IMR-90 (cell line): ENCODE data around the gene ALOX5AP. TPM values are rescaled to one million over a fixed set of nuclear protein-coding genes. Genes with fewer than 3 reads are reported as not detected.
A peak's percentile ranks its signal among the peaks of the same experiment; 100 is the strongest.

ENCODE experiments used
- ATAC-seq: fragments of 200-7000 bp; cut with Tn5 transposase; 2 replicates; pipeline ENCODE4 v1.9.1; 2020; ENCODE audit warnings: low read depth, mild to moderate bottlenecking, moderate library complexity
- BruUV-seq: library from RNA; stranded (reverse); fragments of 400-500 nt; replicated peaks from 2 replicates; lab custom pipeline; 2021; lab: Mats Ljungman, UMichigan
- CTCF ChIA-PET: fragments of 300-600 bp; formaldehyde crosslinking; extraction: SDS; loops from one replicate; lab custom pipeline; 2021; ENCODE audit warnings: antibody characterized with exemption; lab: Yijun Ruan, JAX
- POLR2A ChIA-PET: fragments of 300-600 bp; sonication (Branson Sonifier 250); formaldehyde crosslinking; loops from one replicate; lab custom pipeline; 2022; ENCODE audit warnings: antibody characterized with exemption; ENCODE audit not compliant: unreplicated experiment; lab: Charles Lee
- DNase-seq: peaks from one replicate; pipeline ENCODE4 v3.0.0; 2013
- H2AFZ ChIP-seq: replicated peaks from 2 replicates; pipeline ENCODE3; 2013; ENCODE audit warnings: low read length, mild to moderate bottlenecking; ENCODE audit not compliant: poor library complexity
- H2AK5ac ChIP-seq: 2 replicates; pipeline ENCODE4 v1.6.1; 2013; ENCODE audit warnings: low read depth, low read length, inconsistent platforms
- H2AK9ac ChIP-seq: replicated peaks from 2 replicates; pipeline ENCODE3; 2013; ENCODE audit warnings: mild to moderate bottlenecking, low read depth, low read length, moderate library complexity; ENCODE audit not compliant: poor library complexity
- H2BK120ac ChIP-seq: 2 replicates; pipeline ENCODE4 v1.6.1; 2013; ENCODE audit warnings: low read depth, low read length, inconsistent platforms
- H2BK15ac ChIP-seq: 3 replicates; pipeline ENCODE4 v1.6.1; 2013; ENCODE audit warnings: low read depth, low read length, inconsistent platforms
- H2BK20ac ChIP-seq: 2 replicates; pipeline ENCODE4 v1.6.1; 2013; ENCODE audit warnings: low read depth, mild to moderate bottlenecking, inconsistent platforms, low read length, moderate library complexity
- H2BK5ac ChIP-seq: 2 replicates; pipeline ENCODE4 v1.6.1; 2013; ENCODE audit warnings: mild to moderate bottlenecking, low read depth, low read length, inconsistent platforms; ENCODE audit not compliant: poor library complexity, severe bottlenecking
- H3K14ac ChIP-seq: replicated peaks from 2 replicates; pipeline ENCODE4 v1.6.1; 2013; ENCODE audit warnings: low read depth, low read length, inconsistent platforms
- H3K18ac ChIP-seq: 2 replicates; pipeline ENCODE4 v1.6.1; 2013; ENCODE audit warnings: low read depth, low read length, control low read depth
- H3K23ac ChIP-seq: 2 replicates; pipeline ENCODE4 v1.6.1; 2013; ENCODE audit warnings: low read depth, low read length, inconsistent platforms
- H3K27ac ChIP-seq: 2 replicates; pipeline ENCODE4 v1.5.1; 2013; ENCODE audit warnings: mild to moderate bottlenecking, control low read depth, low read length; ENCODE audit not compliant: insufficient read depth
- H3K27me3 ChIP-seq: 2 replicates; pipeline ENCODE4 v1.6.1; 2013; ENCODE audit warnings: low read length; ENCODE audit not compliant: control insufficient read depth, insufficient read depth
- H3K36me3 ChIP-seq: 2 replicates; pipeline ENCODE4 v1.6.1; 2013; ENCODE audit warnings: low read length, mixed read lengths; ENCODE audit not compliant: control insufficient read depth, insufficient read depth
- H3K4ac ChIP-seq: 2 replicates; pipeline ENCODE4 v1.6.1; 2013; ENCODE audit warnings: low read depth, low read length, inconsistent platforms
- H3K4me1 ChIP-seq: 2 replicates; pipeline ENCODE4 v1.6.1; 2013; ENCODE audit warnings: low read length, mixed read lengths; ENCODE audit not compliant: control insufficient read depth, insufficient read depth
- H3K4me2 ChIP-seq: 2 replicates; pipeline ENCODE4 v1.6.1; 2013; ENCODE audit warnings: low read depth, mild to moderate bottlenecking, control low read depth, low read length, moderate library complexity
- H3K4me3 ChIP-seq: 2 replicates; pipeline ENCODE4 v1.5.1; 2013; ENCODE audit warnings: low read depth, mild to moderate bottlenecking, control low read depth, low read length, moderate library complexity; ENCODE audit not compliant: insufficient read depth
- H3K56ac ChIP-seq: 2 replicates; pipeline ENCODE4 v1.6.1; 2013; ENCODE audit warnings: low read length, inconsistent platforms; ENCODE audit not compliant: insufficient read depth; ENCODE audit errors: extremely low read depth
- H3K79me1 ChIP-seq, 2 experiments: 2 replicates each; pipeline ENCODE4 v1.6.1; 2013; ENCODE audit warnings: low read length in 2 of 2, inconsistent platforms in 1 of 2, low read depth in 1 of 2
- H3K9ac ChIP-seq: 2 replicates; pipeline ENCODE4 v1.6.1; 2013; ENCODE audit warnings: low read depth, low read length, control low read depth
- H3K9me1 ChIP-seq: 2 replicates; pipeline ENCODE4 v1.6.1; 2013; ENCODE audit warnings: low read length, inconsistent platforms; ENCODE audit not compliant: insufficient read depth
- H3K9me3 ChIP-seq: 2 replicates; pipeline ENCODE4 v1.6.1; 2013; ENCODE audit warnings: low read length; ENCODE audit not compliant: control insufficient read depth, insufficient read depth
- H4K20me1 ChIP-seq: 2 replicates; pipeline ENCODE4 v1.6.1; 2013; ENCODE audit warnings: low read length, inconsistent platforms; ENCODE audit not compliant: insufficient read depth
- H4K5ac ChIP-seq: 2 replicates; pipeline ENCODE4 v1.6.1; 2013; ENCODE audit warnings: mild to moderate bottlenecking, low read depth, low read length, control low read depth
- H4K8ac ChIP-seq, 2 experiments: 2 replicates each; pipeline ENCODE4 v1.6.1; 2013; ENCODE audit warnings: low read depth in 2 of 2, low read length in 2 of 2, control low read depth in 1 of 2, inconsistent platforms in 1 of 2
- H4K91ac ChIP-seq: 2 replicates; pipeline ENCODE4 v1.6.1; 2013; ENCODE audit warnings: low read depth, low read length, inconsistent platforms; ENCODE audit not compliant: insufficient read depth
- BHLHE40 ChIP-seq: fragments of 150-350 bp; IDR thresholded peaks from 2 replicates; pipeline ENCODE4 v1.6.1; 2016; ENCODE audit warnings: mild to moderate bottlenecking, low read depth, low read length
- CEBPB ChIP-seq: IDR thresholded peaks from 2 replicates; pipeline ENCODE4 v1.6.1; 2012; ENCODE audit warnings: low read depth, low read length, improper control_type of control experiment
- CHD1 ChIP-seq: IDR thresholded peaks from 2 replicates; pipeline ENCODE4 v1.6.1; 2012; ENCODE audit warnings: low read depth, low read length, improper control_type of control experiment
- FOS ChIP-seq: fragments of 150-350 bp; IDR thresholded peaks from 2 replicates; pipeline ENCODE4 v1.6.1; 2016; ENCODE audit warnings: low read depth, low read length
- MAFK ChIP-seq: IDR thresholded peaks from 2 replicates; pipeline ENCODE4 v1.6.1; 2012; ENCODE audit warnings: low read depth, low read length, improper control_type of control experiment
- MAZ ChIP-seq: IDR thresholded peaks from 2 replicates; pipeline ENCODE4 v1.6.1; 2012; ENCODE audit warnings: low read depth, mild to moderate bottlenecking, low read length, improper control_type of control experiment, moderate library complexity, borderline replicate concordance
- NFE2L2 ChIP-seq: fragments of 150-350 bp; IDR thresholded peaks from 2 replicates; pipeline ENCODE4 v1.6.1; 2016; ENCODE audit warnings: low read depth, mild to moderate bottlenecking, low read length
- POLR2A ChIP-seq: IDR thresholded peaks from 2 replicates; pipeline ENCODE4 v1.6.1; 2012; ENCODE audit warnings: mild to moderate bottlenecking, low read depth, low read length
- RAD21 ChIP-seq: IDR thresholded peaks from 2 replicates; pipeline ENCODE4 v1.6.1; 2012; ENCODE audit warnings: low read length, improper control_type of control experiment
- RCOR1 ChIP-seq: IDR thresholded peaks from 2 replicates; pipeline ENCODE4 v1.6.1; 2012; ENCODE audit warnings: mild to moderate bottlenecking, low read length, improper control_type of control experiment; ENCODE audit not compliant: insufficient replicate concordance
- RFX5 ChIP-seq: IDR thresholded peaks from 2 replicates; pipeline ENCODE4 v1.8.0; 2012; ENCODE audit warnings: low read depth, mild to moderate bottlenecking, low read length, moderate library complexity
- SMC3 ChIP-seq: fragments of 150-350 bp; IDR thresholded peaks from 2 replicates; pipeline ENCODE4 v1.6.1; 2016; ENCODE audit warnings: low read depth, mild to moderate bottlenecking, antibody characterized with exemption, low read length, moderate library complexity
- WGBS, 2 experiments: methylation state at CpG; one replicate each; pipeline versions ENCODE4 v1.1.5 to v1.1.7; 2013; ENCODE audit warnings: missing lambda C conversion rate in 2 of 2; ENCODE audit not compliant: insufficient read length in 1 of 2; ENCODE audit errors: extremely low coverage in 2 of 2; 5-methylcytosine and 5-hydroxymethylcytosine counted together
- dilution Hi-C: fragments of 300-500 bp; cut with HindIII; formaldehyde crosslinking; loops from one replicate; pipeline ENCODE4 v1.14.3; 2018; ENCODE audit warnings: low sequenced_read_pairs; ENCODE audit not compliant: unreplicated experiment
- in situ Hi-C: fragments of 300-500 bp; cut with MboI; formaldehyde crosslinking; loops from 3 replicates; pipeline ENCODE4 v1.14.3; 2019; ENCODE audit warnings: low sequenced_read_pairs, inconsistent platforms, mixed read lengths
- intact Hi-C: fragments of 100-400 bp; cut with micrococcal nuclease; formaldehyde crosslinking; loops from 2 replicates; pipeline ENCODE4 v1.10.0; 2022
- polyA plus RNA-seq, 3 experiments: library from polyadenylated mRNA; depleted of rRNA; stranded (reverse); fragments of >200 nt; gene quantifications; 2 replicates each; pipeline ENCODE4 v1.2.3, GENCODE V29; 2012; ENCODE audit warnings: low replicate concordance in 1 of 3
- total RNA-seq: library from RNA; depleted of rRNA; stranded (reverse); fragments of >200 nt; gene quantifications from 2 replicates; pipeline ENCODE4 v1.2.3, GENCODE V29; 2012
- TF ChIP-seq, protein P1 (sequence below): fragments of 150-350 bp; IDR thresholded peaks from 2 replicates; pipeline ENCODE4 v1.6.1; 2016; ENCODE audit warnings: low read depth, mild to moderate bottlenecking, low read length, moderate library complexity, borderline replicate concordance
- TF ChIP-seq, protein P2 (sequence below): conservative IDR thresholded peaks from 2 replicates; pipeline ENCODE4 v1.5.1; 2012; ENCODE audit warnings: mild to moderate bottlenecking, low read depth, low read length, improper control_type of control experiment

Gene ALOX5AP
- total and polyA plus RNA-seq, 2 of the 4 experiments (the other 2 are of a cell fraction), result 0.62 TPM; not detected in 1

DNA sequence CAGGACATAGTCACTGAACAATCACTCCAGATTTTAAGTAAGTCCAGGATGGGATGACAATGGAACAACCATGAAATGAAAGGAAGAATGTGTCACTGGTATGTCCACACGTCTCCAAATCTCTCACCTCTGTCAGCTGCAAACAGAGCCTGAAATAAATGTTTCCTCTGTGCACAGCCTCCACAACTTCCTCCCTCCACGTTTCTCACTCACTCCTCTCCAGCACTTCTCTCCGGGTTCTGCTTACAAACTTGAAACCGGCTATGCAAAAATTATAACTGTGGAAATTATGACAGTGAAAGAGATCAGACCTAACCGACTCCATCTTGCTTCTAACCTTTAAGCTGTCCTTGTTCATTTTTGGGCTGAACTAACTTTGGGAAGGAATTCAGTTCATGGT, 35.0 kb upstream of the ALOX5AP start:
- no peak overlapping the region for H3K4ac ChIP-seq
- ChIA-PET CTCF (no interaction called here), POLR2A (no interaction called here)
- no peak overlapping the region for H4K5ac ChIP-seq
- H3K79me1 ChIP-seq, result no peaks in the 10 kb centered on the region
- dilution Hi-C loops, result no loop called here
- H2AK9ac ChIP-seq, result no peak overlapping the region
- H4K91ac ChIP-seq, result no peak overlapping the region
- H3K4me1 ChIP-seq, result peaks cover 25% of the 10 kb centered on the region
- no peak overlapping the region for H4K8ac ChIP-seq
- TF ChIP-seq CHD1, result no peak
- no peak for TF ChIP-seq RCOR1
- TF ChIP-seq, protein P1, sequence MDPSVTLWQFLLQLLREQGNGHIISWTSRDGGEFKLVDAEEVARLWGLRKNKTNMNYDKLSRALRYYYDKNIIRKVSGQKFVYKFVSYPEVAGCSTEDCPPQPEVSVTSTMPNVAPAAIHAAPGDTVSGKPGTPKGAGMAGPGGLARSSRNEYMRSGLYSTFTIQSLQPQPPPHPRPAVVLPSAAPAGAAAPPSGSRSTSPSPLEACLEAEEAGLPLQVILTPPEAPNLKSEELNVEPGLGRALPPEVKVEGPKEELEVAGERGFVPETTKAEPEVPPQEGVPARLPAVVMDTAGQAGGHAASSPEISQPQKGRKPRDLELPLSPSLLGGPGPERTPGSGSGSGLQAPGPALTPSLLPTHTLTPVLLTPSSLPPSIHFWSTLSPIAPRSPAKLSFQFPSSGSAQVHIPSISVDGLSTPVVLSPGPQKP, result no peak
- no peak for TF ChIP-seq FOS
- TF ChIP-seq SMC3, result no peak
- no peak for TF ChIP-seq RFX5
- TF ChIP-seq POLR2A, result no peak
- no peak for TF ChIP-seq RAD21
- no peak for TF ChIP-seq MAFK
- TF ChIP-seq BHLHE40, result no peak
- no peak for TF ChIP-seq NFE2L2
- TF ChIP-seq, protein P2, sequence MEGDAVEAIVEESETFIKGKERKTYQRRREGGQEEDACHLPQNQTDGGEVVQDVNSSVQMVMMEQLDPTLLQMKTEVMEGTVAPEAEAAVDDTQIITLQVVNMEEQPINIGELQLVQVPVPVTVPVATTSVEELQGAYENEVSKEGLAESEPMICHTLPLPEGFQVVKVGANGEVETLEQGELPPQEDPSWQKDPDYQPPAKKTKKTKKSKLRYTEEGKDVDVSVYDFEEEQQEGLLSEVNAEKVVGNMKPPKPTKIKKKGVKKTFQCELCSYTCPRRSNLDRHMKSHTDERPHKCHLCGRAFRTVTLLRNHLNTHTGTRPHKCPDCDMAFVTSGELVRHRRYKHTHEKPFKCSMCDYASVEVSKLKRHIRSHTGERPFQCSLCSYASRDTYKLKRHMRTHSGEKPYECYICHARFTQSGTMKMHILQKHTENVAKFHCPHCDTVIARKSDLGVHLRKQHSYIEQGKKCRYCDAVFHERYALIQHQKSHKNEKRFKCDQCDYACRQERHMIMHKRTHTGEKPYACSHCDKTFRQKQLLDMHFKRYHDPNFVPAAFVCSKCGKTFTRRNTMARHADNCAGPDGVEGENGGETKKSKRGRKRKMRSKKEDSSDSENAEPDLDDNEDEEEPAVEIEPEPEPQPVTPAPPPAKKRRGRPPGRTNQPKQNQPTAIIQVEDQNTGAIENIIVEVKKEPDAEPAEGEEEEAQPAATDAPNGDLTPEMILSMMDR, result no peak
- no peak for TF ChIP-seq MAZ
- no peak for TF ChIP-seq CEBPB
- H2AK5ac ChIP-seq, result no peak overlapping the region
- no peak overlapping the region; the same call in 1 of the 2 replicates for H3K14ac ChIP-seq
- H2BK20ac ChIP-seq, result no peak overlapping the region
- H3K9me1 ChIP-seq, result peaks cover 5% of the 10 kb centered on the region; the same call in 1 of the 2 replicates
- intact Hi-C loops, result no loop called here
- no peak overlapping the region for H2BK5ac ChIP-seq
- no peak overlapping the region for H2BK120ac ChIP-seq
- BruUV-seq, result no TSS peak
- no peak overlapping the region for H3K56ac ChIP-seq
- no peaks in the 10 kb centered on the region for H3K9me3 ChIP-seq
- no peak overlapping the region for H3K23ac ChIP-seq
- H2BK15ac ChIP-seq, result no peak overlapping the region
- no peak overlapping the region for H3K9ac ChIP-seq
- DNase-seq, result no peak
- in situ Hi-C loops, result no loop called here
- no peak overlapping the region for H3K4me2 ChIP-seq
- no CpG with 5 or more reads among the region's 5 CpGs for WGBS, 2 experiments
- no peaks in the 10 kb centered on the region for H3K27me3 ChIP-seq
- H3K18ac ChIP-seq, result 0 out of 2 replicates have a peak overlapping the region, but pooled peaks have one; percentile 5
- no peak overlapping the region for H3K4me3 ChIP-seq
- no peak overlapping the region for H3K27ac ChIP-seq
- H4K20me1 ChIP-seq, result no peaks in the 10 kb centered on the region
- H2AFZ ChIP-seq, result no peak overlapping the region
- no peaks in the 10 kb centered on the region for H3K36me3 ChIP-seq
- ATAC-seq, result no peak
